SIG-M5 treated with dmso at 0.1 percent for 504 hours (cell line): ENCODE results near the gene MIA2.

Experiments
- DNase-seq: peaks from one replicate; lab custom pipeline; 2025; ENCODE audit not compliant: unreplicated experiment; lab: John Stamatoyannopoulos, UW

Gene MIA2

GRCh38 chr14:39432179-39432618 is 198.5 kb downstream of the MIA2 start, which contains the start of gene FBXO33:
TSS of gene FBXO33 (minus strand) at chr14:39432433. CDS start at chr14:39432162, 271 bp downstream.
- DNase-seq, result peak; percentile 93

- peak; percentile 63 for DNase-seq
Observed at GRCh38 chr14:39432619-39433451, 199.1 kb downstream of the MIA2 start.

- DNase-seq, result no peak
Observed at GRCh38 chr14:39433452-39433813, 199.7 kb downstream of the MIA2 start.

- no peak for DNase-seq
Observed at GRCh38 chr14:39434401-39434800, 200.7 kb downstream of the MIA2 start.

GRCh38 chr14:39435241-39435640 is 201.5 kb downstream of the MIA2 start:
- DNase-seq, result no peak
